Smooth muscle cell (in vitro differentiated cells): Measurements from ENCODE around the gene SHROOM2. TPM values are rescaled to one million over a fixed set of nuclear protein-coding genes. Genes with fewer than 3 reads are reported as not detected.

Source experiments
- DNase-seq: peaks from one replicate; lab custom pipeline; 2025; ENCODE audit not compliant: unreplicated experiment; lab: John Stamatoyannopoulos, UW
- H2AFZ ChIP-seq: fragments of 200-600 bp; sonication (generic); 2 replicates; pipeline ENCODE4 v1.6.0; 2016; ENCODE audit warnings: antibody characterized with exemption, low read depth, mild to moderate bottlenecking
- H3F3A ChIP-seq: fragments of 200-600 bp; sonication (generic); 2 replicates; pipeline ENCODE4 v1.6.0; 2017; ENCODE audit warnings: antibody characterized with exemption, low read depth
- H3K27ac ChIP-seq: fragments of 200-600 bp; sonication (generic); 2 replicates; pipeline ENCODE4 v1.5.1; 2016; ENCODE audit warnings: low read depth, mild to moderate bottlenecking
- H3K27me3 ChIP-seq: fragments of 200-600 bp; sonication (generic); 2 replicates; pipeline ENCODE4 v1.6.1; 2016; ENCODE audit warnings: low read depth, mild to moderate bottlenecking
- H3K36me3 ChIP-seq: fragments of 200-600 bp; sonication (generic); 2 replicates; pipeline ENCODE4 v1.5.1; 2016; ENCODE audit warnings: low read depth
- H3K4me1 ChIP-seq: fragments of 200-600 bp; sonication (generic); 2 replicates; pipeline ENCODE4 v1.5.1; 2016; ENCODE audit warnings: low read depth
- H3K4me2 ChIP-seq: fragments of 200-600 bp; sonication (generic); 2 replicates; pipeline ENCODE4 v1.6.0; 2016; ENCODE audit warnings: mild to moderate bottlenecking
- H3K4me3 ChIP-seq: fragments of 200-600 bp; sonication (generic); 2 replicates; pipeline ENCODE4 v1.5.1; 2016; ENCODE audit warnings: mild to moderate bottlenecking
- H3K79me2 ChIP-seq: fragments of 200-600 bp; sonication (generic); 2 replicates; pipeline ENCODE4 v1.6.0; 2016; ENCODE audit warnings: low read depth, mild to moderate bottlenecking
- H3K9ac ChIP-seq: fragments of 200-600 bp; sonication (generic); 2 replicates; pipeline ENCODE4 v1.6.0; 2016; ENCODE audit warnings: low read depth
- H3K9me3 ChIP-seq: fragments of 200-600 bp; sonication (generic); replicated peaks from 2 replicates; pipeline ENCODE4 v1.5.1; 2016; ENCODE audit warnings: low read depth
- H4K20me1 ChIP-seq: fragments of 200-600 bp; sonication (generic); 2 replicates; pipeline ENCODE4 v1.6.0; 2016; ENCODE audit warnings: low read depth
- WGBS: methylation state at CpG from one replicate; pipeline ENCODE4 v1.1.7; 2016; ENCODE audit warnings: low lambda C conversion rate; 5-methylcytosine and 5-hydroxymethylcytosine counted together
- polyA plus RNA-seq: library from polyadenylated mRNA; unstranded; fragments of >200 nt; fragmentation: Nextera tagmentation; extraction: Ambion mirVana; gene quantifications from 2 replicates; pipeline ENCODE4 v1.2.1, GENCODE V29; 2016
- total RNA-seq: library from RNA; depleted of rRNA; stranded (reverse); fragments of >200 nt; gene quantifications from 2 replicates; pipeline ENCODE4 v1.2.3, GENCODE V29; 2014
- TF ChIP-seq, protein P1 (sequence below): fragments of 200-600 bp; sonication (generic); IDR thresholded peaks from 2 replicates; pipeline ENCODE4 v1.5.1; 2017; ENCODE audit warnings: borderline replicate concordance, mild to moderate bottlenecking, antibody characterized with exemption; ENCODE audit not compliant: insufficient read depth, poor library complexity, severe bottlenecking

Gene SHROOM2
- total and polyA plus RNA-seq, 2 experiments from 2014 or later = 5.5 to 8.9 TPM

DNA sequence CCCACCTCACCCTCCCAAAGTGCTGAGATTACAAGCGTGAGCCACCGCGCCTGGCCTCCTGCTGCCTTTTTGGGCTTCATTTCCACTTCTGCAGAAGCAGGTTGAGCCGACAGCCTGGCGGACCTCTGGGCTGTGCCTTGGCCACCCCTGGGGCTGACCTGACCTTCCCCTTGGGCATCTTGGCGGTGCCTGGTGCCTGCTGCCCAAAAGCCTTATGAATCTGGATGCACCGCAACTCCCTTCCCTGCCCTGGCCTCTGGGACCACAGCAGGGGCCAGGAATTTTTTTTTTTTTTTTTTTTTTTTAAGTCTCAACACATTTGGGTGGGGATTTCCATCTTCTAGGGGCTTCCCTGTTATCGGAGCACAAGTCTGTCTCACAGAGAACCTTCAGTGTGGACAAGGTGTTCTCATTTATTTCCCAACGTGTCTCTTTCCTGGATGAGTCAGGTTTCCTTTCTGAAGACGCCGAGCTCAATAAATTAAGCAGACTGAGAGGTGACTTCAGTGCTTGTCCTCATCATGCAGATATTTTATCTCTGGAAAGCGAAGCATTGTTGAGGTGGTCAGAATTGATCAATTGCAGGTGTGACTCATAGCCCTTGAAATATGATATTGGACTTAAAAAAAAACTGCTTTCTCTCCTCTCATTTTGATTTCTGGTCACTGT is 79.7 kb downstream of the SHROOM2 start:
- WGBS = 71% methylated on average over 12 of the region's 12 CpGs
- no peak overlapping the region for H3K9ac ChIP-seq
- no peaks in the 10 kb centered on the region for H3K4me1 ChIP-seq
- no peaks in the 10 kb centered on the region for H3K36me3 ChIP-seq
- H3F3A ChIP-seq = no peaks in the 10 kb centered on the region
- H3K27ac ChIP-seq = peak overlapping the region; percentile 56
- H3K4me3 ChIP-seq = no peak overlapping the region
- H3K9me3 ChIP-seq = no peaks in the 10 kb centered on the region
- H3K79me2 ChIP-seq = no peaks in the 10 kb centered on the region
- TF ChIP-seq, protein P1, sequence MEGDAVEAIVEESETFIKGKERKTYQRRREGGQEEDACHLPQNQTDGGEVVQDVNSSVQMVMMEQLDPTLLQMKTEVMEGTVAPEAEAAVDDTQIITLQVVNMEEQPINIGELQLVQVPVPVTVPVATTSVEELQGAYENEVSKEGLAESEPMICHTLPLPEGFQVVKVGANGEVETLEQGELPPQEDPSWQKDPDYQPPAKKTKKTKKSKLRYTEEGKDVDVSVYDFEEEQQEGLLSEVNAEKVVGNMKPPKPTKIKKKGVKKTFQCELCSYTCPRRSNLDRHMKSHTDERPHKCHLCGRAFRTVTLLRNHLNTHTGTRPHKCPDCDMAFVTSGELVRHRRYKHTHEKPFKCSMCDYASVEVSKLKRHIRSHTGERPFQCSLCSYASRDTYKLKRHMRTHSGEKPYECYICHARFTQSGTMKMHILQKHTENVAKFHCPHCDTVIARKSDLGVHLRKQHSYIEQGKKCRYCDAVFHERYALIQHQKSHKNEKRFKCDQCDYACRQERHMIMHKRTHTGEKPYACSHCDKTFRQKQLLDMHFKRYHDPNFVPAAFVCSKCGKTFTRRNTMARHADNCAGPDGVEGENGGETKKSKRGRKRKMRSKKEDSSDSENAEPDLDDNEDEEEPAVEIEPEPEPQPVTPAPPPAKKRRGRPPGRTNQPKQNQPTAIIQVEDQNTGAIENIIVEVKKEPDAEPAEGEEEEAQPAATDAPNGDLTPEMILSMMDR = no peak
- H4K20me1 ChIP-seq = no peaks in the 10 kb centered on the region
- DNase-seq = no peak
- no peak overlapping the region for H3K4me2 ChIP-seq
- no peaks in the 10 kb centered on the region for H3K27me3 ChIP-seq
- H2AFZ ChIP-seq = no peak overlapping the region

DNA sequence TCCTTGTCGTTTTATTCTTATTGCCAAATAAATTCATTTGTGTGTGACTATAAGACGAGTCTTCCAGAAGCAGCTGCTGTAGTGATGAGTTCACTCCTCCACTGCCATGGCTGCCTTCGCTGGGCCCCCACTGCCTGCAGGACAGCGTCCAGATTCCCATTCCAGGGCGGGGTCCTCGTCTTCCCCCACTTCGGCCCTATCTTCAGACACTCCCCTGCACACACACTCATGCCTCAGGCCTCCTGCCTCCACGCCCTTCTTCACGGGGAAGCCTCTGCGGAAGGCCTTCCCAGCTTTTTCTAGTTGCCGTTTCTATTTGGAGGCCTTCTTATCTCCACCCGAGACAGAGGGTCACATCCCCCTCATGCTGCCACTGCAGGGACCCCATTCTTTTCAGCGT is 80.4 kb downstream of the SHROOM2 start:
- H3K27ac ChIP-seq = peak overlapping the region; percentile 56
- no peak for DNase-seq
- H3K4me2 ChIP-seq = no peak overlapping the region
- 52% methylated on average over 13 of the region's 13 CpGs for WGBS
- H3K4me1 ChIP-seq = no peaks in the 10 kb centered on the region
- no peaks in the 10 kb centered on the region for H3K27me3 ChIP-seq
- H3F3A ChIP-seq = no peaks in the 10 kb centered on the region
- no peaks in the 10 kb centered on the region for H3K9me3 ChIP-seq
- H3K79me2 ChIP-seq = no peaks in the 10 kb centered on the region
- H3K9ac ChIP-seq = no peak overlapping the region
- no peaks in the 10 kb centered on the region for H4K20me1 ChIP-seq
- TF ChIP-seq, protein P1 = no peak
- H2AFZ ChIP-seq = no peak overlapping the region
- no peak overlapping the region for H3K4me3 ChIP-seq
- no peaks in the 10 kb centered on the region for H3K36me3 ChIP-seq

DNA sequence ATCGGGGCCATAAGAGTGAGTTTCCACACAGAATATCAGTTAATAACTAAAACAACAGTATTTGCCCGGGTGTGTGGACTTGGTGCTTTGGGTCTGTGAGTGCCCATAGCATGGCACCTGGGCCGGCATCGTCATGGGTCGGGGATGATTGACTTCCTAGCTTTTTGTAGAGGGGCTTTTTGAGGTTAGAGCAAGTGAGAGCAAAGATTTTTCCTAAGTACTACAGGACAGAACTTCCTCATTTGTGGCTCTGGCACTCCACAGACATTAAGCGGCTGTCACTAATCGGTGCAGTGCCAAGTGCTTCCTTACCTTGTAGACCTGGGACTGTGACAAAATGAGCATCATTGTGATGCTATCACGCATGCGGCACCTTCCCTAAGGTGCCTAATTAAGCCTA is 81.0 kb downstream of the SHROOM2 start:
- Histone ChIP-seq H3K27me3 (no peaks in the 10 kb centered on the region), H3K27ac (peak overlapping the region; percentile 56)
- 82% methylated on average over 9 of the region's 9 CpGs for WGBS

More for the DNA sequence above, 81.0 kb downstream of the SHROOM2 start:
- no peaks in the 10 kb centered on the region for H3K9me3 ChIP-seq
- H2AFZ ChIP-seq = no peak overlapping the region
- no peaks in the 10 kb centered on the region for H3K36me3 ChIP-seq
- no peak overlapping the region for H3K4me2 ChIP-seq
- H3K79me2 ChIP-seq = no peaks in the 10 kb centered on the region
- no peaks in the 10 kb centered on the region for H3F3A ChIP-seq
- H3K4me3 ChIP-seq = no peak overlapping the region
- no peaks in the 10 kb centered on the region for H4K20me1 ChIP-seq
- no peak overlapping the region for H3K9ac ChIP-seq
- no peak for DNase-seq
- TF ChIP-seq, protein P1 = no peak
- no peaks in the 10 kb centered on the region for H3K4me1 ChIP-seq
